HG02884 (cell line): ENCODE results near the gene LONP1.

Experiments used
- ATAC-seq: cut with Tn5 transposase; IDR thresholded peaks from one replicate; pipeline ENCODE4 v1.9.1; 2021; ENCODE audit warnings: mild to moderate bottlenecking, moderate library complexity; ENCODE audit not compliant: unreplicated experiment

The LONP1 gene

GRCh38 chr19:5652261-5652660 lies 67.7 kb downstream of the LONP1 start:
- no peak for ATAC-seq

DNA sequence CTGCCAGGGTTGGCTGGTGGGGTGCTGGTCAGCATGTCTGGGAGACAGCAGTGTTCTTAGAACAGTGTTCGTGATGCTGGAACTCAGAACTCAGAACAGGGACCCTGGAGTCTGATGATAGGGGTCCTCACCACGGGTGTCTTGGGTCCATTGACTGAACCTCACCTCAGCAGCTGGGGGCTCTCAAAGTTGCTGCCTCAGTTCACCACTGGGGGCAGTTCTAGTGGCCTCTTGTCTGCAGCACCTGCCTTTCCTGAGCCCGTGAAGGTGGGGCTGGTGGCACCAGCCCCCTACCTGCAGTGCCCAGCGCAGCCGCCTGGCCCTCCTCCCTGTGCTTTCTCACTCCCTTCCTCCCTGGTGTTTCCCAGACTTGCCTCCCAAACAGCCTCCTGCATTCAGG lies 68.6 kb downstream of the LONP1 start:
- ATAC-seq, result no peak

DNA sequence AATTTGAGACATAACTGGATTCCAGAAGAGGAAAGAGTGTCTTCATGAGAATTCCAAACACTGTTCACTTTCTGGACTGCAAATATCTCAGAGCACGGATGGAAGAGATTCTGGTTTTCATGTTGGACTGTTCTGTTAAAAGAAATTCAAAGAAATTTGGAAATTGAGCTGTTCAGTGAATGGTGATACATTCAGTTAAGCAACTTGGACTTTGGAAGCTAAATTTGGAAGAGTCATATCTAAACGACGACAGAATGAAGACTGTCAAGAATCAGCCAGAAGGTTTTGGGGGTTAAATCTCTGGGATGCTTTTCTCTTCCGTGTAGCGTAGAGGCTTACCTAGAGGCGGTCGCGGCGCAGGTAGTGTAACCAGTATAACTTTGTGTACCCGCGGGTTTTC lies 71.5 kb downstream of the LONP1 start:
- no peak for ATAC-seq

- ATAC-seq, result no peak
Measured at GRCh38 chr19:5646703-5647102, 73.2 kb downstream of the LONP1 start.

GRCh38 chr19:5645409-5645808 lies 74.5 kb downstream of the LONP1 start:
- no peak for ATAC-seq

DNA sequence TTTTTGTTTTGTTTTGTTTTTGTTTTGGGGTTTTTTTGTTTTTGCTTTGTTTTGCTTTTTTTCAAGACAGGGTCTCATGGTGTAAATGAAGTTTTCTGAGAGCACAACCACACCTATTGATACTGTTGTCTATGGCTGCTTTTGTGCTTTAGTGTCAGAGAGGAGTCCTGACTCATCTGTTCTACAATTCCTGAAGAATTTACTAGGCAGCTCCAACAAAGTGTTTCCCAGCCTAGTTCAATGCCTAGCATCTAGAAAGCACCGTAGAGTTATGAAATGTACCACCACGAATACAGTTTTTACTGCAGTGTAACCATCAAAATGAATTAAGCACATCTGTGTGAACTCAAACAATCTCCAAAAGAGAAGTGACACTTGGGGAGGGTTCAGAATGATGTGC lies 75.9 kb downstream of the LONP1 start:
- ATAC-seq, result no peak

DNA sequence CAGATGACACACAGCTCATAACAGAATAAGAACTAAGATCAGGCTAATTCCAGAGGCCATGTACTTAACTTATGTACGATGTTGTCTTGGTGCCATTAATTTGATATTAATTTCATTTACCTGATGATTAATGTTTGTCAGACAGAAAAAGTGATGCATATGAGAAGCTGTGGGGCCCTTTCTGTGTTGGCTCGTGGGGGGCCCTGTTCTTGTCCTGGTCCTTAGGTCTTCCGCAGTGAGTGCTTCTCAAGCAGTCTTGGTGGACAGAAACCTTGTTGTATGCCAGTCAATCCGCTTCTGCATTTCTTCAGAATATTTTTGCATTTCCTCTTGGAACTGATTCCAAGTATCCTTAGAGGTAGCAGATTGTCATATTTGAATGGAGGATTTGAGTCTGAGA lies 76.9 kb downstream of the LONP1 start:
- no peak for ATAC-seq

GRCh38 chr19:5642204-5642603 lies 77.7 kb downstream of the LONP1 start:
- ATAC-seq, result no peak
